ENCODE results near the gene KCNAB2. TPM values are rescaled to one million over a fixed set of nuclear protein-coding genes. Genes with fewer than 3 reads are reported as not detected.

Gene KCNAB2
- polyA plus RNA-seq, 1 of the 3 experiments (the other 2 are of a cell fraction): 7.6 TPM

- ChIA-PET CTCF (interaction anchor here (1.2 kb wide), 1 partner anchor 61 kb away, joined by 3 read pairs; no protein-coding TSS in a partner anchor), POLR2A (no interaction called here)
- Histone ChIP-seq H3K36me3 (replicated peaks in 1 of 2; ENCODE audit: control insufficient read depth in 1 of 2, insufficient read depth in 2 of 2, low read length in 1 of 2) (no peaks in the 10 kb centered on the region), H3K9me3 (no peaks in the 10 kb centered on the region), H3K4me1 (ENCODE audit: control insufficient read depth in 1 of 2, insufficient read depth in 2 of 2, low read depth in 1 of 2, low read length in 1 of 2) (peaks cover 0 to 6% of the 10 kb centered on the region in 2 experiments; a peak in 1 of 4 replicates), H4K20me1 (ENCODE audit: insufficient read depth) (no peaks in the 10 kb centered on the region), H2AFZ (ENCODE audit: low read depth) (no peak overlapping the region), H3K4me3 (ENCODE audit: low read depth in 2 of 2, low read length in 1 of 2) (no peak overlapping the region), H3K27me3 (ENCODE audit: insufficient read depth) (no peaks in the 10 kb centered on the region), H3K27ac (ENCODE audit: low read depth in 2 of 2, low read length in 1 of 2) (no peak overlapping the region), H3K4me2 (no peak overlapping the region), H3F3A (replicated peaks; ENCODE audit: insufficient read depth) (no peaks in the 10 kb centered on the region), H3K9ac (no peak overlapping the region), H3K9me2 (no peaks in the 10 kb centered on the region), H3K79me2 (ENCODE audit: insufficient read depth) (no peaks in the 10 kb centered on the region)
- no peak for DNase-seq
- TF ChIP-seq EP300 (IDR thresholded peaks at IDR 0.05; ENCODE audit: borderline replicate concordance in 1 of 2, low read depth in 1 of 2, low read length in 1 of 2) (no peak), YY1 (IDR thresholded peaks at IDR 0.05; ENCODE audit: low read depth) (no peak), NRF1 (IDR thresholded peaks at IDR 0.05; ENCODE audit: low read depth, low read length) (no peak), MXI1 (IDR thresholded peaks at IDR 0.05; ENCODE audit: low read depth, low read length) (no peak), FOSL2 (IDR thresholded peaks at IDR 0.05; ENCODE audit: borderline replicate concordance, low read depth) (no peak), RAD21 (IDR thresholded peaks at IDR 0.05; ENCODE audit: low read length) (no peak), CHD2 (IDR thresholded peaks at IDR 0.05; ENCODE audit: low read length, partially characterized antibody) (no peak), GATA2 (CRISPR knock-in tag; IDR thresholded peaks at IDR 0.05) (no peak)
- WGBS (ENCODE audit: low lambda C conversion rate): 29% methylated on average over 6 of the region's 7 CpGs
Measured at GRCh38 chr1:6144175-6144574, 98.5 kb downstream of the KCNAB2 start.

- Histone ChIP-seq H3K4me1 (ENCODE audit: control insufficient read depth in 1 of 2, insufficient read depth in 2 of 2, low read depth in 1 of 2, low read length in 1 of 2) (peaks cover 0 to 6% of the 10 kb centered on the region in 2 experiments; a peak in 1 of 4 replicates), H3F3A (replicated peaks; ENCODE audit: insufficient read depth) (no peaks in the 10 kb centered on the region), H3K4me3 (ENCODE audit: low read depth in 2 of 2, low read length in 1 of 2) (no peak overlapping the region), H3K36me3 (replicated peaks in 1 of 2; ENCODE audit: control insufficient read depth in 1 of 2, insufficient read depth in 2 of 2, low read length in 1 of 2) (no peaks in the 10 kb centered on the region), H3K79me2 (ENCODE audit: insufficient read depth) (no peaks in the 10 kb centered on the region), H2AFZ (ENCODE audit: low read depth) (no peak overlapping the region), H3K4me2 (no peak overlapping the region), H3K9ac (no peak overlapping the region), H4K20me1 (ENCODE audit: insufficient read depth) (no peaks in the 10 kb centered on the region), H3K9me3 (no peaks in the 10 kb centered on the region), H3K27me3 (ENCODE audit: insufficient read depth) (no peaks in the 10 kb centered on the region), H3K9me2 (no peaks in the 10 kb centered on the region), H3K27ac (ENCODE audit: low read depth in 2 of 2, low read length in 1 of 2) (no peak overlapping the region)
- POLR2A ChIA-PET: no interaction called here
- WGBS (ENCODE audit: low lambda C conversion rate): 70% methylated on average over 11 of the region's 16 CpGs
- DNase-seq: peak; percentile 63
- CTCF ChIA-PET: interaction anchor here (1.2 kb wide), 1 partner anchor 60 kb away, joined by 3 read pairs; no protein-coding TSS in a partner anchor
- TF ChIP-seq RXRA (IDR thresholded peaks at IDR 0.05; ENCODE audit: borderline replicate concordance, low read depth) (no peak), SIN3A (IDR thresholded peaks at IDR 0.05; ENCODE audit: borderline replicate concordance, low read depth, low read length) (no peak), USF2 (IDR thresholded peaks at IDR 0.05; ENCODE audit: borderline replicate concordance, low read depth, low read length) (no peak), CTCF (IDR thresholded peaks at IDR 0.05) (no peak), POLR2AphosphoS5 (IDR thresholded peaks at IDR 0.05; ENCODE audit: low read depth, low read length) (no peak), EZH2phosphoT487 (IDR thresholded peaks at IDR 0.05; ENCODE audit: borderline replicate concordance, low read depth) (no peak), GABPA (IDR thresholded peaks at IDR 0.05; ENCODE audit: low read depth) (no peak), NFIC (IDR thresholded peaks at IDR 0.05; ENCODE audit: borderline replicate concordance) (no peak), RFX5 (IDR thresholded peaks at IDR 0.05; ENCODE audit: low read length) (no peak), MXI1 (IDR thresholded peaks at IDR 0.05; ENCODE audit: low read depth, low read length) (no peak), IRF3 (IDR thresholded peaks at IDR 0.05; ENCODE audit: low read depth, low read length) (no peak), EP300 (IDR thresholded peaks at IDR 0.05; ENCODE audit: borderline replicate concordance in 1 of 2, low read depth in 1 of 2, low read length in 1 of 2) (no peak), USF1 (IDR thresholded peaks at IDR 0.05; ENCODE audit: borderline replicate concordance, low read depth) (no peak), TEAD4 (IDR thresholded peaks at IDR 0.05; ENCODE audit: borderline replicate concordance, insufficient read depth) (no peak)
Measured at GRCh38 chr1:6144647-6145395, 99.1 kb downstream of the KCNAB2 start.
